Left kidney (tissue), 2 donors: ENCODE results near the gene MXD3. TPM values are rescaled to one million over a fixed set of nuclear protein-coding genes. Genes with fewer than 3 reads are reported as not detected.

Experiments used
- DNase-seq: peaks from one replicate; pipeline ENCODE4 v3.0.0-alpha.2; 2013
- polyA plus RNA-seq: library from polyadenylated mRNA; unstranded; fragments of 120-200 nt; gene quantifications from one replicate; pipeline ENCODE4 v1.2.1, GENCODE V29; 2013; ENCODE audit not compliant: insufficient read length

Gene MXD3
- polyA plus RNA-seq, 1 donor, result 16.7 TPM

GRCh38 chr5:177303925-177304391 is 7.7 kb downstream of the MXD3 start:
- no peak for DNase-seq

DNA sequence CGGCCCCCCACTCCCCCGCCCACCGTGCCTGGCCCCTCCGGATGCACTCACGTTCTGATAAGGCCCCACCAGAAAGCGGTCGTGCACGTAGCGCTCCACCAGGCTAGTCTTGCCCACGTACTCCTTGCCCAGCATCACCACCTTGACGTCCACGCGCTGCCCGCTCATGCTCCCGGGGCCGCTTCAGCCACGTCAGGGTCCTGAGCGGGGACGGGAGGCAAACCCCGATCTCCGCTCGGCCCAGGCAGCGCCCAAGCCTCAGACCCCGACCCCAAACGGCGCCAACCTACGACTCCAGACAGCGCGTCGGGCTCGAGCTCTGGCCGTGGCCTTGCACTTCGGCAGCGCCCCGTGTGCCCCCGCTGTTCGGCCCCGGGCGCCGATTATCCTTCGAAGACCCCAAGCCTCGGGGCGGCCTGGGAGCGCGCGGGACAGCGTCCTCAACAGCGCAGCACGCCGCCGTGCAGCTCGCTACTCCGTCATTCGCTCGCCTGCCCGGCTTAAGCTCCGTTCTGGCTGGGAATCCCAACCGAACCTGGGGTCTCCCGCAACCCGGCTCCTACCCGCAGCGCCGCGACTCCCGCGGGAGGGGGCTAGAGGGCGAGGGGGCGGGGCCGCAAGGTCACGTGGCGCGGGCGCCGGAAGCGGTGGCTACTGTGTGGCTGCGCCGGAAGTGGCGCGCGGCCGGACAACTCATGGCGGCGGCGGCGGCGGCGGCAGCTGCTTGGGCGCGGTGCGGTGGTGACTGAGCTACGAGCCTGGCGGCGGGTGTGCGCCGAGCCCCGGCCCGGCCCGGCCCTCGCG is 8.4 kb downstream of the MXD3 start, which contains the start of the genes PRELID1 and RAB24:
Gene PRELID1, plus strand, starts transcription at position 679 of the 804 bp plus-strand sequence. CDS start 187 bp downstream, outside the sequence.
Gene RAB24, minus strand, starts transcription at position 599 of the 804 bp plus-strand sequence. Its CDS starts 431 bp downstream, at position 168.
- peak; percentile 82 for DNase-seq

- DNase-seq, result no peak
Observed at GRCh38 chr5:177302354-177303110, 9.2 kb downstream of the MXD3 start.

DNA sequence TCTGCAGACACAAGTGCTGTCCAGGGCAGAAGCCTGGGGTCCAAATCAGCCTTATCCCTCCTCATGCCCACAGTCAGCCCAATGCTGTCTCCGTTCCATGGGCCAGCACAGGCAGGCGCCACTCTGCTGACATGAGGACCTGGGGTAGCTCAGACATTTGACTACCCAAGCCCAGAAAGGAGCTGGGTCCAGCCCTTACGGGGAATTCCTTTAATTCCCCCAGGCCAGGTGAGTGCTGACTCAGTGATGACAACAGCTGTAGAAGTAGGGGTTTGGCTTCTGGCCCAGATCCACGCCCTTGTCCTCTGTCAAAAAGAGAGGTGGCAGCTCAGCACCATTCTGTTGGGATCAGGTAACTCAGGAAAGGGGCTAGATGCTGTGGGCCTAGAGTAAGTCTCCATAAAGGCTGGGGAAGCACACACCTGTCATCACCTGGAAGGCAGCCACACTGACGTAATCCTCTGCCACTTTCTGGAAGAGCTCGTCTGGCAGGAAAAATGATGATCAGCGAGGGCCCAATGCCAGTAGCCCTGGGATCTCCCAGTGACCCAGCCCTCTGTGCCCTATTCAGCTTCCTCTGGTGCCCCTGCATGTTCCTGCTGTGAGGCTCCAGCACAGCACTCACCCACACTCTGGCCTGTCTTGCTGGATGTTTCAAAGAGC is 10.1 kb downstream of the MXD3 start:
- no peak for DNase-seq

- DNase-seq, result no peak
Observed at GRCh38 chr5:177300951-177301350, 10.7 kb downstream of the MXD3 start.

- DNase-seq, result peak; percentile 29
Observed at GRCh38 chr5:177300236-177300880, 11.3 kb downstream of the MXD3 start.

- DNase-seq, result no peak
Observed at GRCh38 chr5:177299697-177300096, 12.0 kb downstream of the MXD3 start.

DNA sequence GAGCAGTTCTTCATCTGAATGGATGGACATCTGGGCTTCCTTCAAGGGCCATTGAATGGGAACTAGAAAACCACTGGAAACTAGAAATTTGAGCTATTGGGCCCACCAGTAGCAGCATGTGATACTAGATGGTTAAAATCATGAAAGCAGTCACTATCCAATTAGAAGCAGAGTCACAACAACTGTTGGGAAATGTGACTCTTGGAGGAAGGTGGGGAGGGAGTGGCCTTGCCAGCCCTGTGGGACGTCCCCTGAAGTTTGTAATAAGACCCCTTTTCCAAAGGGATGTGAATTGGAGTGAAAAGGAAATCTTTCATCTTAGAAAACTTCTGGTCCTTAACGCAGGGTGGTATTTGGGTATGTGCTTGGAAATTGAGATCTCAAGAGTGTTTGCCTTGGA is 13.8 kb downstream of the MXD3 start:
- DNase-seq, result no peak

DNA sequence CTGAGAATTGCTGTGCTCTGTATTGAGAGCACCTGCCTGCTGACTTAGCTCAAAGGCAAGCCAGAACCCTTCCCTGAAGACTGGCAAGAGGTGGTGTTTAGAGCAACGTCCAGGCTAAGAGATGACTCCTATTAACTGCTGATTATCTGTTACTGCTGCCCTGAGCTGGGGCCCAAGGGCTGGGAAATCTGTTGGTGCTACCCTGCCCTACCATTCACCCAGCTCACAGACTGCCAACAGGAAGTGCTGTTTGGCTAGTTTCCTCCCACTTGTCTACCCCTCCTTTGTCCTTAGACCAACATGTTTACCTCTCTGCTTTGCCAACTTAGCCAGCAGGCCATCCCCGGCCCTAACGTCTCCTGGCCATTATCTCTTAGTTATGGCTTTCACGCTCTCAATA is 15.1 kb downstream of the MXD3 start:
- no peak for DNase-seq

GRCh38 chr5:177295924-177296323 is 15.8 kb downstream of the MXD3 start:
- no peak for DNase-seq

- no peak for DNase-seq
Observed at GRCh38 chr5:177294632-177295031, 17.1 kb downstream of the MXD3 start.

DNA sequence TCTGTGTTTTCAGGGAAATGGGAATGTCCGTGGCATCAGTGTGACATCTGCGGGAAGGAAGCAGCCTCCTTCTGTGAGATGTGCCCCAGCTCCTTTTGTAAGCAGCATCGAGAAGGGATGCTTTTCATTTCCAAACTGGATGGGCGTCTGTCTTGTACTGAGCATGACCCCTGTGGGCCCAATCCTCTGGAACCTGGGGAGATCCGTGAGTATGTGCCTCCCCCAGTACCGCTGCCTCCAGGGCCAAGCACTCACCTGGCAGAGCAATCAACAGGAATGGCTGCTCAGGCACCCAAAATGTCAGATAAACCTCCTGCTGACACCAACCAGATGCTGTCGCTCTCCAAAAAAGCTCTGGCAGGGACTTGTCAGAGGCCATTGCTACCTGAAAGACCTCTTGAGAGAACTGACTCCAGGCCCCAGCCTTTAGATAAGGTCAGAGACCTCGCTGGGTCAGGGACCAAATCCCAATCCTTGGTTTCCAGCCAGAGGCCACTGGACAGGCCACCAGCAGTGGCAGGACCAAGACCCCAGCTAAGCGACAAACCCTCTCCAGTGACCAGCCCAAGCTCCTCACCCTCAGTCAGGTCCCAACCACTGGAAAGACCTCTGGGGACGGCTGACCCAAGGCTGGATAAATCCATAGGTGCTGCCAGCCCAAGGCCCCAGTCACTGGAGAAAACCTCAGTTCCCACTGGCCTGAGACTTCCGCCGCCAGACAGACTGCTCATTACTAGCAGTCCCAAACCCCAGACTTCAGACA is 17.7 kb downstream of the MXD3 start:
- DNase-seq, result no peak

GRCh38 chr5:177291735-177292134 is 20.0 kb downstream of the MXD3 start:
- no peak for DNase-seq

DNA sequence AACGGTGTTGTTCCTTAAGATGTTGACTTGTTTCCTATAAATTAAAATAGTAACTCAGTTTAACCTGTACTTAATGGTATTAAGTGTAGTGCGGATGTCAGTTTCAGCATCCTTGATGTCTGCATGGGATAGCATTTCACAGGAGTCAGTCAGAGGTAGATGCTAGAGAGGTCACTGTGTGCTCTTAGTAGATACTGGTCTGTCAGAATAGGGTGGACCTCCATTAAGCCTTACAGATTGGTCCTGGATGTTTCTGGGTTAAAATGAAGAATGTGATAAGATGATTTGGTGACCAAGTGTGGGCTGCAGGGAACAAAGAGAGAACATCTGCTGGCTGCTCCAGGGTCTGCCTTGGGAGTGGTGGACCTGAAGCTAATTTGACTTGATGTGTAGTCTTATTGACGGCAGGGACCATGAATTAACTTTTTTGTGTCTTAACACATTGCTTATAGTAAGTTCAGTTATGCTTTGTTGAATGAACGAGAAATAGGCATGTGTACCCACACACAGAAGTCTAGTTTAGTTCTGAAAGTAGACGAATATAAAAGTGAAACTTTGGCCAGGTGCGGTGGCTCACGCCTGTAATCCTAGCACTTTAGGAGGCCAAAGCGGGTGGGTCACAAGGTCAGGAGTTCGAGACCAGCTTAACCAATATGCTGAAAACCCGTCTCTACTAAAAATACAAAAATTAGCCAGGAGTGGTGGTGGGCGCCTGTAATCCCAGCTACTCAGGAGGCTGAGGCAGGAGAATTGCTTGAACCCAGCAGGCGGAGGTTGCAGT is 20.7 kb downstream of the MXD3 start:
- no peak for DNase-seq

- DNase-seq, result no peak
Observed at GRCh38 chr5:177288191-177288590, 23.5 kb downstream of the MXD3 start.

GRCh38 chr5:177276886-177277285 is 34.8 kb downstream of the MXD3 start:
- no peak for DNase-seq

GRCh38 chr5:177275883-177276282 is 35.8 kb downstream of the MXD3 start:
- DNase-seq, result no peak

GRCh38 chr5:177271113-177271512 is 40.6 kb downstream of the MXD3 start:
- DNase-seq, result no peak

DNA sequence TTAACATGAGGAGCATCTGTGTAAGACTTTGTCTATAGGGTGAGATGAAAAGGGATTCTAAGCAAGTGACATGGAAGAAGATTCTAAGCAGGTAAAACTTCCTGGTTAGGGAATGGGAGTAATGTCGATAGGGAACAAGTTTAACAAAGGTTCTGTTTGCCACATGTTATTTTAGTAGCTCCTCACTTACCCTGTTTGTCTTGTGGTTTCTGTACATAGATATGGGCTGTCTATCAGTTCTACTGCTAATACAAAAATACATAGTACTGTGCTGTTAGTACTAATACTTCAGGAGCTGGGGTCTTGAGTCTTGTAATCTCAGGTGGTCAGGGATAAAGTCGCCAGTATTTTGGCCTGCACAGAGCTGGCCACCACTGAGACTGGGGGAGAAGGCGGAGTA is 41.0 kb downstream of the MXD3 start:
- no peak for DNase-seq

- no peak for DNase-seq
Observed at GRCh38 chr5:177269976-177270375, 41.7 kb downstream of the MXD3 start.
